HG03354 (cell line): ENCODE measurements around the gene NODAL.

Source experiments
- ATAC-seq: cut with Tn5 transposase; IDR thresholded peaks from one replicate; pipeline ENCODE4 v1.9.1; 2021; ENCODE audit warnings: mild to moderate bottlenecking; ENCODE audit not compliant: unreplicated experiment, poor library complexity, severe bottlenecking

The NODAL gene

DNA sequence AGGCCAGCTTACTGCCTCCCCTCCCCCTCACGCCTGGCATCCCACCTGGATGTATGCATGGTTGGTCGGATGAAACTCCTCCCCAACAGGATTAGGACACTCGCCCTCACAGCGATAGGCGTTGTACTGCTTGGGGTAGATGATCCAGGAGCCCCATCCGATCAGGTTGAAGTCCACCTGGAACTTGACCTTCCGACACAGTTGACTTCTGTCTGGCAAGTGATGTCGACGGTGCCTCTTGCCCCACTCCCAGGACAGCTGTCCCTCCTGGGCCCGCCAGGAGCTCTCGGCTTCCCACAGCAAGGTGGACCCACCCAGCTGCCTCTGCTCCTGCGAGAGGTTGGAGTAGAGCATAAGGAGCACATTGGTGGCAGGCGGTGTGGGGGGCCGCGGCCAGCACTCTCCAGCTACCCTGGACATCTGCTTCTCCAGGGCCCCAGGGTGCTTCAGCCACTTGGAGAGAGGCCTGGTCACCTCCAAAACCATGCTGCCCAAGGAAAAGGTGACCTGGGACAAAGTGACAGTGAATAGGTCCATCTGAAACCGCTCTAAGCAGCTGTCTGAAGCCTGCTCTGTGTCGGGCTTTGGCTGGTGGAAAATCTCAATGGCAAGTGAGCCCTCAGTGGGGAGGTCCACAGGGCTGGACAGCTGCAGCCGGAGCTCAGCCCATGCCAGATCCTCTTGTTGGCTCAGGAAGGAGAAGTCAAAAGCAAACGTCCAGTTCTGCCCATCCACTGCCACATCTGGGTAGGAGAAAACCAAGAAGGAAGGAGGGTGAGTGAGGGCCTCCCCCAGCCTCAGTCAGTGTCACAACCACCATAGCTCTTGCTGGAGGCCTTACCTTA, 6.0 kb downstream of the NODAL start:
- ATAC-seq, result no peak

- no peak for ATAC-seq
These were observed 7.8 kb downstream of the NODAL start for GRCh38 chr10:70433581-70434280.

DNA sequence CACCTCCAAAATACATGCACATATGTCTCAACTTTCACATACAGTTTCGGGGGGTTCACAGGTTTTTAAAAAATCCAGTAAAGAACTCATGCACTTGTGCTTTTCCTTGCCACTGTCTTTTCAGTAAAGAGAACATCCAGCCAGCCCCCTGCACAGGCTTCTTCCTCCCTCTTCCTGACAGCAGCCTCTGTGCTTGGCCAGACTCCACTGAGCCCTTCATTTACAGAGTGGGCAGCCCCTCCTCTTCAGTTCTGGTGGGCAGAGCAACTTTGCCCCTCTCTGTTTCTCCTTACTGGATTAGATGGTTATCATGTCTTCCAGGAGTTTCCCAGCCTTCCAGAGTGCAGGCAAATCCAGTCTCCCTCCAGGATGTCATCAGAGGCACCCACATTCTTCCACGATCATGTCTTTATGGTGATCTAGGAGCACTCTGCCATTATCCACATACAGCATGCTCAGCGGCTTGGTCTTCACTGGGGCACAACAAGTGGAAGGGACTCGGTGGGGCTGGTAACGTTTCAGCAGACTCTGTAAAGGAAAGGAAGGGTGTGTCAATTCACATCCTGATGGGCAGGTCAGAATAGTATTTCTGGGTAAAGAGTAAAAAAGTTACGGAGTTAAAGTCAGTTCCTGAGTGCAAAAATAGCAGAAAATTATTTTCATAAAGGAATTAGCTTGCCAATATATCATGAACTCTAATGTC, 8.8 kb downstream of the NODAL start:
- ATAC-seq, result no peak

DNA sequence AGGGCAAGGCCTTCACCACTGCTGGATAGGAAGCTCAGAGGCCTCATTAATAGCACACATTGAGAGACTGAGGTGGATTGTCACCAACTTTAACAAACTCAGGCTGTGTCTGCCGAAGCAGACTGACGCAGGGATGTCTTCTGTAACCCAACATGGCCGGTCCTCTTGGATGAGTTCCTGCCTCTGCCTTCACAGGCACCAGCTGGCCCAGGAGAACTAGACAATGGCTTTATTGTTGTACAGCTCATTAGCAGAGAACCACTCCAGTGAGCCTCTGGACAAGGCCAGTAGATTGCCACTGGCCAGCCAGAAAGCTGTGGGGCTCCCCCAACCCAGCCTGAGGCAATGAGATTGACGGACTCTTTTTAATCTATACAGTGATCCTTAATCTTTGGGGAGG, 9.4 kb downstream of the NODAL start:
- ATAC-seq, result no peak

DNA sequence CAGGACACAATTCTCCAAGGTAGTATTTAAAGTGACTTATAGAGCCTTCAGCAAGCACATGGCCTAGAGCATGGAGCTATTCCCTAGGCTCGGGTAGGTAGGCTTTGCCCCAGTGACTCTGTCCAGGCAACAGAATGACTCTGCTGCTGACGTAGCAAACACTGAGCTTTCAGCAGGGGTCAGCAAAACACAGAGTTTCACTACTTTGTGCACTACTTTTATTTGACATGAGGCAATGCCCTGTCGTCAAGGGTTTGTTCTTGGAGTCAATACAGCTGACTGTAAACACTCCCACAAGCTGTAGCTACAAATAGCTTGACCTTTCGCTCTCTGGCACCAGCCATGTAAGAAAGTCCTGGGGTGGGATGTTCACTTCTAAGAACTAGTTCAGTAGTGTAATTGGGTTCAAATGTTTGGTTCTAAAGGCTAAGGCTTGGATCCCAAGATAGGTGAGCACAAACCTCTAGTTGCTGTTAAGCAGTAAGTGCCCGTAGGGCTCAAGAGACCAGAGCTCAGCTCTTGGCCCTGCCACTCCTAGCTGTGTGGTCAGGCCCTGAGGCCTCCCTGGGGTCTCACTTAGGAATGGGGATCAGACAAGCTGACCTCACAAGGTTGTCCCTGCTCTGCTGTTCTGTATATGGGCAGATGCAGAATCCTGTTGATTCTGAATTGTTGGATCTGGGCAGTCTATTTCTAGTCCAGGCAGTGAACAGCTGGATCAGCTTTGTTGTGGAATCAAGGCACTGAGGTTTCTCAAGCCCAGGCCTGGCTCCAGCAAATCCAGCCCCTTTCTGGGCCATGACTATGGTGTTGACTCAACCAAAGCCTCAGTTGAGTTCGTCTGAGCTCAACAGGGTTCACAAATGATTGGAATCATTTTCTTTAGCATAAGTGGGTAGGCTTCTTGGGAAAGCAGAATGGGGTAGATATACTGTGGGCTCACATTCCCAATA, 10.7 kb downstream of the NODAL start:
- ATAC-seq, result no peak

GRCh38 chr10:70426823-70427222, 14.7 kb downstream of the NODAL start:
- ATAC-seq, result no peak

DNA sequence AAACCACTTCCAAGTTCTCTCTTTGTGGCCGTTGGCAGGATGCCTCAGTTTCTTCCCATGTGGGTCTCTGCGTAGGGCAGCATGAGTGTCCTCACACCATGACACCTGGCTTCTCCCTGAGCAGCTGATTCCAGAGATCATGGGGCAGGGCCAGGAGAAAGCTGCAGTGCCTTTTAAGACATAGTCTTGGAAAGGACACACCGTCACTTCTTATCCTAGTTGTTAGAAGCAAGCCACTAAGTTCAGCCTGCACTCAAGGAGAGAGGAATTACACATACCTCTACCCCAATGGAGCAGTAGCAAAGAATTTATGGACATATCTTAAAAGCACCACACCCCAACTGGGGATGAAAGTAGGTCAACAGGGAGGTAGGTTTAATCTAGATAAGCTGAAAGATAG, 16.4 kb downstream of the NODAL start:
- ATAC-seq, result no peak

DNA sequence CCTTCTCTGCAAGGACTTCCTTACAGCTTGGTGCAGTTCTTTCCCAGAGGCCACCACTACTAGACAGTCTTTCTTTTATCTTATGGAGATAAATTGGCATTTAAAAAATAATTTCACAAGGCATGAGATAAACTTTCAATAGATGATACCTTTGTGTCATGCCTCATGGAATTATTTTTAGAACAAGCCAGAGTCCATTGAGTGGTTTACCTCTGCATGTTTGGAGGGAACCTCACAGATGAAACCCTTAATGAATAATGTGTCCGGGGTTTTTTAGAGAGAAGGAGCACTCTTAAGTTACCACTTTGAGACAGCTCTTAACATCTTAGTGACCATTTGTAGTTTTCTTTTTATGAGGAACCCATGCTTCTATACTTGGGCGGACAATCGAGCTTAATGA, 17.2 kb downstream of the NODAL start:
- no peak for ATAC-seq

GRCh38 chr10:70418713-70419112, 22.8 kb downstream of the NODAL start:
- no peak for ATAC-seq

DNA sequence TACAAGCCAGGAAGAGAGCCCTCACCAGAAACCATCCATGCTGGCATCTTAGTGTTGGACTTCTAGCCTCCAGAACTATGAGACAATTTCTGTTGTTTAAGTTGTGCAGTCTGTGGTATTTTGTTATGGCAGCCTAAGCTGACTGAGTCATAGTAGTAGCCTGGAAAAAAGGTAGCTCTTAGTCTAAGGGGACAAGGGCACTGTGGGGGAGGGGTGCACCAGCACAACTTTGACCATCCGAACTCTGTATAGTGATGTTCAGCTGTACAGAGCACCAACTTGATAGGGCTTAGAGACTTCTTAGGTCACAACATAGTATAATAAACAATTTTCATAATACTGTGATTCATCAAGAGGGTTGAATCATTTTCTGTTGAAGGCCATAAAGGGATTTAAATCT, 23.3 kb downstream of the NODAL start:
- no peak for ATAC-seq

DNA sequence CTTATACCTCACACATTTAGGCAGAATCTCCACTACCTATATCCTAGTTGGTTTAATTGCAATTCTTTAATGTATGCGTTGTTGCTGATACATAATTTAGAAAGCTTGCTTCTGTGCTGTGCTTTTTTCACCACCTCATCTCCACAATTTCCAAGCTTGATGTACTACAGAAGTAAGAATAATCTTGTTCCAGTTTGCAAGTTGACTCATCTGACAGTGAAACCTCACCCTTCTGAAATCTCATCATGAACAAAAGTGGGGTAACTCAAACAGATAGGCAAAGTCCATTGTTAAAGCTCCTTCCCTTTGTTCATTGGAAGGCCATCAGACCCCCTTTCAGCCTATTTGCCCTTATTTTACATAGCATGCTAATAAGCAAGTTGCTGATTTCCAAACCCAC, 23.9 kb downstream of the NODAL start:
- ATAC-seq, result no peak

DNA sequence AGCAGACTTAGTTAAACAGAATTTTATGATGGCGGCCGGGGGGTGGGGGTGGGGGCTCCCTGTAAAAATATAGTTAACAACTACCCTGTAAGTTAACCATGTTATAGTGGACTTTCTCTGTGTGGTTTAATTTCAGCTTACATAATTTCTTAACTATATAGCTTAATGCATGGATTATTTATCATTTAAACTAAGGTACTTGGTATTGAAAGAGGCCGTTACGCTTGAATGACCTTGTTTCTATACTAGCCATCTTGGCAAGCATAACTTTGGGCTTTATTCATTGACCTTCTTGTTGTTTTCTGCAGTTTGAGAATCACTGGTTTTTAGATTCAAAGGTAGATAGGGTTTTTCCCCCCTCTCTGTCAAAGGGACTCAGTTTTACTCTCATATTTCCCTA, 29.1 kb downstream of the NODAL start:
- ATAC-seq, result no peak

DNA sequence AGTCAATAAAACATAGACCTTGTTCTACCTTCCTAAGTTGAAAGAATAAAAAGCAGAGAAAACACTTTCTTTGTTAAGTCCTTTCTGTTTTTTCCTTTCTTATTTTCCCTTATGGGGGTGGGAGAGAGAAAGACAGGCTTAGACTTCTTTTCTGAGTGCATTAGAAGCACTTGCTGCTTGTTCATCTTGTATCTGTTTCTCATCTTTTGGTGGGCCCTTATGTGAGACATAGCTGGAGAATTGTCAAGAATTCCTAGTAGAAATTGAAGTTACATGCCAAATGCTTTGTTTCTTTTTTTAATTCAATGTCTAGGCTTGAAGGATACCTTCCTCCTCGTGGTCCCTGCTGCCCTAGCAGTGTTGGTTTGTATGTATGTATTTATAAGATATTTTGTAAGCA, 30.9 kb downstream of the NODAL start:
- no peak for ATAC-seq

GRCh38 chr10:70409772-70410171, 31.7 kb downstream of the NODAL start:
- no peak for ATAC-seq

DNA sequence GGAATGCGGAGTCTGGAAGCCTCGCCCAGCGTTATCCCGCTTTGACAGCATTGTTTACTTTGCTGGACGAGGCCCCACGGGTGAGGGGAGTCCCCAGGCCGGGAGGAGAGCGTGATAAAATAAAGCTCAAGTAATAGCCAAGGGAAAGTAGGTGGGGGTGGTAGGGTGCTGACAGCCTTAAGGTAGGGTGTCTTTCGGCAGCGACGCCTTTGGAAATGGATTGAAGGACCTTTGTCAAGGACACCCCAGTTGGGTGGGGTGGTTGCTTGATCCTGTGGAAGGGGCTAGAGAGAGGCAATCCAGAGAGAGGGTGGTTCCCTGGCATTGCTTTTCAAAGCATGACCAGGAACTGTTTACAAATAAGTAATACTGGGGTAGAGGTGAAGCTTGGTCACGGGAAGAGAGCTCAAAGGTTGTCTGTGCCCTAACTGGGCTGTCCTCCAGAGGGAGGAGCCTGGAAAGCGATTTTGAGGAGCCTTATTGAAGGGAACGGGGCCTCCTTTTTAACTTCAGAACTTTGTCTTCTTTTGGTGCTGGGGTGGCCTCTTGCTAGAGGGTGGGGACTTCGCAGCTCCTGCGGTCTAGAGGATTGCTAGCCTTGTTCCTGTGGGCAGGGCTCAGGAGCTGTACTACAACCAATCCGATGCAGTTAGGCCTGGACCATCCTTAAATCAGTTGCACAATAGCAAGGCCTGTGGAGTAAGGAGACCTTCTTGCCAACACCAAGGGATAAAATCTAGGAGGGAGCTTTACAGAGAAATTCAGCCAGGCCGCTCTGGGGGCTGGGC, 36.2 kb downstream of the NODAL start:
- no peak for ATAC-seq

DNA sequence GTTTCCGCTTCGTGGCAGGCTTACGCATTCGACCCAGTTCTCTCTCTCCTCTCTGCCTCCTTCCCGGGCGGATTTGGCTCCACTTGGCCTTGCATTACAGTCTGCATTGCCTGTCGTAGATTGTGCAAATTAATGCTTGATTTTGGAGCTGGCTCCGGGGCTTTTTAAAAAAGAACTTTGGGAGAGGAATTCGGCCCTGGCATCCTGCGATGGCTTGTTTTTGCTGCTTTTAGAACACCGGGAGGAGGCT, 36.8 kb downstream of the NODAL start:
- no peak for ATAC-seq

GRCh38 chr10:70404036-70404786, 37.3 kb downstream of the NODAL start, which contains the start of gene EIF4EBP2:
EIF4EBP2 (plus strand) TSS chr10:70404145; CDS start chr10:70404402, 257 bp downstream.
- peak; percentile 87 for ATAC-seq

GRCh38 chr10:70403483-70404035, 37.9 kb downstream of the NODAL start:
- peak; percentile 1 for ATAC-seq
